Measurements from ENCODE around the gene ARID1B.

Gene ARID1B

DNA sequence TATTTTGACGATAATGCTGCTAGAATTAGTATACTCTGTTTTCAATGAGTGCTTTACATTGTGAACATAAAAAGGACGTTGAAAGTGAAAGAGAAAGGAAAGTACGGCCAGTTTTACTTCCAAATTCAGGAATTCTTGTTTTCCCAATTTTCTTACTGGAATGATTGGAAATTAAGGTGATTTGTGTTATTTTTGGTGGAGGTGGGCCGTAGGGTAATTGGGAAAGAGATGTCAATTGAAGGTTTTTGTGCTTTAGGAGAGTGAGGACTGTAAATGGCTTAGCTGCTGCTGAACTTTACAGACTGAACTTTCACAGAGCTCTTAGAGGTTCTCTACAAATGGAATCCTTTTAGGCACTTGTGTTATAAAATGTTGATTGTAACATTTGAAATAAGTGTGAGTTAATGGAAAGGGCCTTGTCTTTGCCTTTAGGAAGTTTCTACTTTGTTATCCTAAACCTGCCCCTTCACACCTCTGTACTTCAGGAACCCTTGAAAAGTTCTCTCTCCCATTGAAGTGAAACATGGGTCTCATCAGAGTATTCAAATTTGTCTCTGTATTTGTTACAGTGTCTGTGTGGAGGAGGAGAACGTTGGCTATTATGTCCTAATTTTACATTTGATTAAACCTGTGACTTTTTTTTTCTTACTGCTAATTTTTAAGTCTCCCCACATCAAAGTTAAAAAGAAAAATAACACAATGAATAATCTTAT, 256.4 kb downstream of the ARID1B start:
- no peak overlapping the region for H3K27ac ChIP-seq
- no peak overlapping the region for H3K9ac ChIP-seq

GRCh38 chr6:157034436-157035230, 257.5 kb downstream of the ARID1B start:
- Histone ChIP-seq H3K4me1 (no peaks in the 10 kb centered on the region), H3K27ac (no peak overlapping the region), H3K4me2 (ENCODE audit: low read length) (no peak overlapping the region), H2AFZ (no peak overlapping the region), H3K9ac (no peak overlapping the region), H3K4me3 (ENCODE audit: low read depth, low read length) (no peak overlapping the region), H3K27me3 (ENCODE audit: control insufficient read depth, insufficient read depth, low read length) (no peaks in the 10 kb centered on the region), H3K9me3 (ENCODE audit: control insufficient read depth, low read length) (no peaks in the 10 kb centered on the region), H3K79me2 (peaks cover 62% of the 10 kb centered on the region), H3K36me3 (ENCODE audit: control insufficient read depth, insufficient read depth, low read length) (no peaks in the 10 kb centered on the region)
- TF ChIP-seq CTCF (IDR thresholded peaks at IDR 0.05) = peak; percentile 75

More for the DNA sequence above, 256.4 kb downstream of the ARID1B start:
- no peaks in the 10 kb centered on the region for H3K4me1 ChIP-seq
- no peak for TF ChIP-seq CTCF (IDR thresholded peaks at IDR 0.05)
- H3K79me2 ChIP-seq = peaks cover 67% of the 10 kb centered on the region
- peak overlapping the region; percentile 41 for H3K4me2 ChIP-seq (ENCODE audit: low read length)
- no peak overlapping the region for H2AFZ ChIP-seq
- peak overlapping the region; percentile 46 for H3K4me3 ChIP-seq (ENCODE audit: low read depth, low read length)
- no peaks in the 10 kb centered on the region for H3K9me3 ChIP-seq (ENCODE audit: control insufficient read depth, low read length)
- H3K27me3 ChIP-seq (ENCODE audit: control insufficient read depth, insufficient read depth, low read length) = no peaks in the 10 kb centered on the region
- no peaks in the 10 kb centered on the region for H3K36me3 ChIP-seq (ENCODE audit: control insufficient read depth, insufficient read depth, low read length)

GRCh38 chr6:157035546-157035945, 258.4 kb downstream of the ARID1B start:
- H3K79me2 ChIP-seq = peaks cover 56% of the 10 kb centered on the region
- H3K4me3 ChIP-seq (ENCODE audit: low read depth, low read length) = no peak overlapping the region
- no peak for TF ChIP-seq CTCF (IDR thresholded peaks at IDR 0.05)
- H3K4me2 ChIP-seq (ENCODE audit: low read length) = no peak overlapping the region
- no peak overlapping the region for H3K27ac ChIP-seq
- H3K36me3 ChIP-seq (ENCODE audit: control insufficient read depth, insufficient read depth, low read length) = no peaks in the 10 kb centered on the region
- no peaks in the 10 kb centered on the region for H3K27me3 ChIP-seq (ENCODE audit: control insufficient read depth, insufficient read depth, low read length)
- no peak overlapping the region for H3K9ac ChIP-seq
- no peaks in the 10 kb centered on the region for H3K9me3 ChIP-seq (ENCODE audit: control insufficient read depth, low read length)
- no peaks in the 10 kb centered on the region for H3K4me1 ChIP-seq
- H2AFZ ChIP-seq = no peak overlapping the region

- Histone ChIP-seq H3K4me3 (ENCODE audit: low read depth, low read length) (no peak overlapping the region), H3K9ac (no peak overlapping the region), H3K9me3 (ENCODE audit: control insufficient read depth, low read length) (no peaks in the 10 kb centered on the region), H3K27me3 (ENCODE audit: control insufficient read depth, insufficient read depth, low read length) (no peaks in the 10 kb centered on the region), H3K4me1 (no peaks in the 10 kb centered on the region), H3K79me2 (peaks cover 48% of the 10 kb centered on the region), H3K27ac (no peak overlapping the region), H3K4me2 (ENCODE audit: low read length) (peak overlapping the region; percentile 6), H2AFZ (no peak overlapping the region), H3K36me3 (ENCODE audit: control insufficient read depth, insufficient read depth, low read length) (no peaks in the 10 kb centered on the region)
- no peak for TF ChIP-seq CTCF (IDR thresholded peaks at IDR 0.05)
These were observed 259.1 kb downstream of the ARID1B start for GRCh38 chr6:157036245-157036711.
